Sciatic nerve (tissue), 2 donors: Measurements from ENCODE around the gene FAM219A. TPM values are rescaled to one million over a fixed set of nuclear protein-coding genes. Genes with fewer than 3 reads are reported as not detected.
"Not testable (repeated sequence)": the region's sequence is repeated elsewhere in the genome, so short reads cannot be mapped to it uniquely, and the experiment has no call there.

Experiments
- ATAC-seq: fragments of 200-7000 bp; cut with Tn5 transposase; one replicate; pipeline ENCODE4 v1.9.1; 2020; ENCODE audit warnings: mild to moderate bottlenecking, moderate library complexity
- DNase-seq: peaks from one replicate; pipeline ENCODE4 v3.0.0-alpha.2; 2020; ENCODE audit warnings: low spot score
- intact Hi-C: fragments of 100-400 bp; cut with DNase I; formaldehyde crosslinking; loops from one replicate; pipeline ENCODE4 v1.14.2; 2022
- total RNA-seq: library from RNA; stranded (reverse); fragmentation: NEBNext Ultra II Directional; extraction: Animal tissue kit (Norgen Biotek cat#: 25700); gene quantifications from one replicate; pipeline ENCODE4 v1.2.1, GENCODE V29; 2021
- donor health status: DM: no; HTN: no; CAD: no.
- donor health status: DM: no; HTN: no; CAD: no.

Gene FAM219A
- total RNA-seq, 1 donor from 2014 or later = 29.8 TPM

DNA sequence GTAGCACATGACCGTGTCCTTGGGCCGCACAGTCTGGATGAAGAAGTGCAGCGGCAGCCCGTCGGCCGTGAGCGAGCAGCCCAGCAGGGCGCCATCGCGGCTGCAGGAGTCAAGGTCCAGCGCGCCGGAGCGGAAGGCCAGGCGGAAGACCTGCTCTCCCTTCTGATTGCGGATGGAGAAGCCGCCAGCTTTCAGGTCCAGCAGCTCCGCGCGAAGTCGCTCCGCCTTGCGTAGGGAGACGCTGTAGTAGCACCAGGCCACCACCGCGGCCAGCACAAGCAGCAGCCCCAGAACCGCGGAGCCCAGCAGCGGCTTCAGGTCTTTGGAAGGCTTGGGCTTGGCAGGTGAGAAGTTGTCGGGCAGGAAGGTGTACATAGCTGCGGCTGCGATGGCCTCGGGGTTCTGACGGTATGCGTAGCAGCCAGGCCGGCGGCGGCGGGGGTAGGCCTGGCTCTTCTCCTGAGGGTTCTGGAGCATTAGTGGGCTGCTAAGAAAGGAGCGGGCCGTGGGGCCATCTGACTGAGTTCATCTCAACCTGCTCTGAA lies 85.8 kb downstream of the FAM219A start:
- no peak for ATAC-seq
- intact Hi-C loops = no loop called here

DNA sequence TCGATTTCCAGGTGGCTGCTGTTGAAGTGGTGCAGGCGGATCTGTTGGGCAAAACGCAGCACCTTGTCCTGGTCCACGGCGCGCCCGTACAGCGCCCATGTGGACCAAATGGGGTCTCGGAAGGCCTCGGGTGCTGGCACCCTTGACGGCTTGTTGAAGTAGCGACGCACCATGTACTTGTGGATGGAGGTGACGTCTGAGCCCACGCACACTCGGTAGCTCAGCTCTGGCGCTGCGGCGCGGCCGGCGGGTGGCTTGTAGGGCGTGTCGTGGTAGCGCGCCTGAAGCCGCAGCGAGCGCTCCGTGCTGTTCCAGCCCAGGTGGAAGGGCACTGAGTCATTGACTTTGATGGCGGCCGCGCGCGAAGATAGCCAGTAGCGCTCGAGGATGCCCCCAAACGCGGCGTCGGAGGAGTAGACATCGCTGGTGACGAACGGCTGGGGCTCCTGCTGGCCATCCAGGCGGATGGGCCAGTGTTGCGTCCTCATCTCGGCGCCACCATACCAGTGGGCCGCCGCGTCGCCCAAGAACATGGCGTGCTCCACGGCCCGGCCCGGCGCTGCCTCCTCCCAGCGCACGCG lies 86.4 kb downstream of the FAM219A start:
- intact Hi-C loops = no loop called here
- no peak for ATAC-seq
- DNase-seq = no peak

More for the DNA sequence above, 85.8 kb downstream of the FAM219A start:
- DNase-seq = no peak

DNA sequence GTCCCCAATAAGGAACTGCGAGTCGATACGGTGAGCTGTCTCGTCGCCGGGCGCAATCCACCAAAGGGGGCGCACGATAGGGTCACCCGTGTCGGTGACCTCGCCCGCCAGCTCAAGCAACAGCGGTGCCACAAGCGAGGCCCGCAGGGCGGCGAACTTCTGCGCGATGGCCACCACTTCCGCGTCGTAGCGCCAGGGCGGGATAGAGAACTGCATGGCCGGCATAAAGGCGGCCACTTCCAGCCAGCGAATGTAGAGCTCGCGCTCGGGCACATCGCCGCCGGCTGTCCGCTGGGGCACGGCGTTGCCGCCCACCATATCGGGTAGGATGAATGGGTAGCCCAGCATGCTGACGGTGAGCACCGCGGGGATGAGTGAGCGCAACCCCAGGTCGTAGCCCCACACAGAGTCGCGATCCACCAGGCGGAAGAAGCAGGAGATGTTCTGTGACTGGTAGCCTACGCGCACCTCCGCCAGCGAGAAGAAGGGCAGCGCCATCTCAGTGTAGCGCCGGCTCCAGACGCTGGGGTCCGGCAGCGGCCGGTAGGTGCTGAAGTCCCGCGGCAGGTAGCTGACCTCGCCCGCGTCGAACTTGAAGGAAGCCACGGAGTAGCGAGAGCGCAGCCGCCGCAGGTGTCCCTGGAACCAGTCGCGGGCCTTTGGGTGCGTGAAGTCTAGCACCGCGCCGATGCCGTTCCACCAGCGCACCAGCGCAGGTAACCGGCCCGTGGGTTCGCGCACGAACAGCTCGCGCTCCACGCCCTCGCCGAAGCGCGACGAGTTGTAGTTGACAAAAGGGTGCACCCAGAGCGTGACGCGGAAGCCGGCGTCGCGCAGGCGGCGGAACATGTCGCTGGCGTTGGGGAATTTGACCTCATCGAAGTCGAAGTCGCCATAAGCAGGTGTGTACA lies 87.1 kb downstream of the FAM219A start:
- intact Hi-C loops = no loop called here
- DNase-seq (no peak), ATAC-seq (no peak)

DNA sequence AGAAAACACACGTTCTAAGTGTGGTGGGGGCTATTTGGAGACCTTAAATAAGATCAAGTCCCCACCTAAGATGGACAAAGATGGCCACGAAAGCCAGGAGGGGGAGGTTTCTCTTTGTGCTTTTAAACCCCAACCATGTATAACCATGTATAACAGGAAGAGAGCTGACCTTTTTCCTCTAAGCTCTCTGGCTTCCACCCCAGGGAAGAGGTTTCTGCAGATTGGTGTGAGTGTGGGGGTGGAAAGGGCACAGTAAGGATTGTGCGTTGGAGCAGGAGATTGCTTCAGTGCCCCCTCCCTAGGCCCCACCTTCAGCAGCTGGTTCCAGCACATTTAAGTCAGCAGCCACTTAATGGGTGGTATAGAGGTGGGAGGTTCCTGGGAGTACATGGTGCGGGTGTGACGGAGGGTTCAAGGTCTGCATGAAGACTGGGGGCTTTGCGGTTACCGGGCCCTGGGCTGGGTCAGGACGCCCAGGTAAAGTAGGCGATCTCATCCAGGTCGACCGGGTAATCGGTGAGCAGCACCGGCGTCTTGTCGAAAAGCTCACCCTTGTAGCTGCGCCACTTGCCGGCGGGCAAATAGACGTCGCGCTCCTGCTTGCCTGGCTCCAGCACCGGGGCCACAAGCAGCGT lies 87.9 kb downstream of the FAM219A start:
- intact Hi-C loops = no loop called here
- ATAC-seq (no peak), DNase-seq (no peak)

GRCh38 chr9:34369636-34370035 lies 88.7 kb downstream of the FAM219A start:
- no peak for DNase-seq
- intact Hi-C loops = no loop called here
- no peak for ATAC-seq

- DNase-seq, intact Hi-C loops, ATAC-seq: not testable (repeated sequence)
Measured at GRCh38 chr9:34368796-34369195, 89.6 kb downstream of the FAM219A start.

DNA sequence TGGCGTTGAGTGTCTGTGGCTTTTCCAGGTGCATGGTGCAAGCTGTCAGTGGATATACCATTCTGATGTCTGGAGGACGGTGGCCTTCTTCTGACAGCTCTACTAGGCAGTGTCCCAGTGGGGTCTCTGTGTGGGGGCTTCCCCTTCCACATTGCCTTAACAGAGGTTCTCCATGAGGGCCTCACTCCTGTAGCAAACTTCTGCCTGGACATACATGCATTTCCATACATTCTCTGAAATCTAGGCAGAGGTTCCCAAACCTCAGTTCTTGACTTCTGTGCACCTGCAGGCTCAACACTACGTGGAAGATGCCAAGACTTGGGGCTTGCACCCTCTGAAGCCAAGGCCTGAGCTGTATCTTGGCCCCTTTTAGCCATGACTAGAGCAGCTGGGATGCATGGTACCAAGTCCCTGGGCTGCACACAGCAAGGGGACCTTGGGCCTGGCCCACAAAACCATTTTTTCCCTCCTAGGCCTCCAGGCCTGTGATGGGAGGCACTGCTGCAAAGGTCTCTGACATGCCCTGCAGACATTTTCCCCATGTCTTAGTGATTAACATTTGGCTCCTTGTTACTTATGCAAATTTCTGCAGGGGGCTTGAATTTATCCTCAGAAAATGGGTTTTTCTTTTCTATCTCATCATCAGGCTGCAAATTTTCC lies 90.5 kb downstream of the FAM219A start:
- DNase-seq, intact Hi-C loops, ATAC-seq: not testable (repeated sequence)

- no peak for ATAC-seq
- DNase-seq = no peak
- intact Hi-C loops = no loop called here
Measured at GRCh38 chr9:34366365-34366764, 92.0 kb downstream of the FAM219A start.

DNA sequence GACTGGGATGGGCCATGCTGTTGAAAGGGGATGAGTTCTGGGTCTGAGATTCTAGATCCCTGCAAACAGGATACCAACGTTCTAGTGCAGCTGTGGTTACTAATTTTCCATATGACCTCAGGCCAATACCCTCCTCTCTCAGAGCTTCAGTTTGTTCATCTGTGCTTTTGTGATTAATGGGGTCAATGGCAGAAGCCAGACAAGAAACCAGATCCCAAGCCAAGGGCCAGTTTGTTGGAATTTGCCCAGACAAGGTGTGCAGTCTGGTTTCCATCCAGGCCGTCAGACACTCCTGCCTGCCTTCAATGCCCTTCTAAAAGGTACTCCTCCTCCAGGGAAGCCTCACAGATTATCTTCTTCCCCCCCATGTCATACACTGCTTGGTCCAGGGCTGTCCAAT lies 93.1 kb downstream of the FAM219A start:
- intact Hi-C loops = no loop called here
- DNase-seq = no peak
- no peak for ATAC-seq

DNA sequence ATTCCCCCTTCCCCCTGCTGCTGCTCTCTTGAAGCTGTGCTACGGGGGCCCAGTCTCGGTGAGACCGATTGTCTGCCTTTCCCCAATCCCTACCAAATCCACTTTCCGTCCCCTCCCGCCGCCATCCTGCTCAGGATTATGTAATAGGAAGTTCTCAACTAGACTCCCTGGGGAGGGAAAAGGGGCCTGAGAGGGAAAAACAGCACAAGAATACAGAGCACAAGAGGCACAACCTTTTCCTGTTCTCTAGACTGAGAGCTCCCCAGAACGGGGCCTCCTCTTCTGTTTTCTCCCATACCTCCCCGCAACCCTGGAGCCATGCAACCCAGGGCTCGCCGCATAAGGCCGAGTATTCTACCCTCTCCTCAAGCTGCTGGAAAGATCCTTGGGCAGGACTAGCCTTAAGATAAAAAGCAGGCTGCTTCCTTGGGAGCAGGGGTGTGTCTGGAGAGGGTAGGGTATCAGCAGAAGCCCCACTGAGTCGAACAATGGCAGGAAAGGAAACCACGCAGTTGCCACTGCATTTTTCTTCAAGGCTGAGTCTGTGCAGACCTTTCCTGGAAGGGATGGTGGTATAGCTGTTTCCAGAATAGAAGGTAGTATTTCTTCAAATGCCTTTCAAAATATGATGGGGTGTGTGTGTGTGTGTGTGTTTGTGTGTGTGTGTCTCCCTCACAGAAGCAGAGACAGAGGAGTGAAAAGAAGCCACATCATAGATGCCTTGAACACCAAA lies 94.6 kb downstream of the FAM219A start:
- DNase-seq = no peak
- ATAC-seq = peak; percentile 82
- intact Hi-C loops = no loop called here

GRCh38 chr9:34362614-34363214 lies 95.7 kb downstream of the FAM219A start:
- intact Hi-C loops = no loop called here
- ATAC-seq (no peak), DNase-seq (no peak)

DNA sequence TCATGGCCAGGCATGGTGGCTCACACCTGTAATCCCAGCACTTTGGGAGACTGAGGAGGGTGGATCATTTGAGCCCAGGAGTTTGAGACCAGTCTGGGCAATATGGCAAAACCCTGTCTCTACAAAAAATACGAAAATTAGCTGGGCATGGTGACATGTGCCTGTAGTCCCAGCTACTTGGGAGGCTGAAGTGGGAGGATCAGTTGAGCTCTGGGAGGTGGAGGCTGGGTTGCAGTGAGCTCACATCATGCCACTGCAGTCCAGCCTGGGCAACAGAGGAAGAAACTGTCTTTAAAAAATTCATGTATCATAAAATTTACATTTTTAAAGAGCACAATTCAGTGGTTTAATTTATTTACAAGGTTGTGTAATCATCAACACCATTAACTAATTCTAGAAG lies 105.4 kb downstream of the FAM219A start:
- ATAC-seq, intact Hi-C loops: not testable (repeated sequence)
- DNase-seq = peak; percentile 3

DNA sequence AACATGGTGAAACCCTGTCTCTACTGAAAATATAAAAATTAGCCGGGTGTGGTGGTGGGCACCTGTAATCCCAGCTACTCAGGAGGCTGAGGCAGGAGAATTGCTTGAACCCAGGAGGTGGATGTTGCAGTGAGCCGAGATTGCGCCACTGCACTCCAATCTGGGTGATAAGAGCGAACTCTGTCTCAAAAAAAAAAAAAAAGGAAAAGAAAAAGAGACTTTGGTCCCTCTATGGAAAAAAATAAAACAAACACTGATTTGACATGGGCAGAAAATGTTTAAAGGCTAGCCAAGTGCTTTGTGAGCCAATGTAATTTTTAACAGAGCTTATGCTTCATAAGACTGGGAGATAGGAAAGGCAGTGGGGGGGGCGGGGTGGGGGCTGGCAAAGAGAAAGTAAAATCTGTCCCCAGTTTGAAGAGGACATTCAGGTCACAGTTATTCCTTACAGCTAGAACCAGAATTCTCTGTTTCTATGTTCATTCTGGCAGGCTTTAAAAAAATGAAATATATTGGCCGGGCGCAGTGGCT lies 106.2 kb downstream of the FAM219A start:
- DNase-seq, intact Hi-C loops, ATAC-seq: not testable (repeated sequence)

DNA sequence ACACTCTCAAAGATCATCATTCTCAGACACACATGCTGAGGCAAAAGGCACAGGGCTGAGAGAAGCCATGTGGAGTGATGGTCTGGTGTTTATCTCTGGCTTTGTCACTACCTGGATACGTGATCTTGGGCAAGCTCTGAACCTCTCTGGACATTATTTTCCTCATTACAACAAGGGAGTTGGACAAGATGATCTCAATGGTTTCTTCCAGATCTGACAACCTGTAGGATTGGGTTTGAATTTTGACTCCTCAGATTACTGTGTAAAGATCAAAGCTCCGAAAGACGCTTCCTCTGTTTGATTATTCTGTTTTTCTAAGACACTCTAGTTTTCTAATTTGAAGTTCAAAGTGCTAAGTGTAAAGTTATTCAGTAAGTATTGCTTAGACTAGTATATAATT lies 109.0 kb downstream of the FAM219A start:
- ATAC-seq = no peak

More for the DNA sequence above, 109.0 kb downstream of the FAM219A start:
- DNase-seq = no peak
- intact Hi-C loops = no loop called here
